HepG2 (cell line): ENCODE measurements around the gene FAM89B. TPM values are rescaled to one million over a fixed set of nuclear protein-coding genes. Genes with fewer than 3 reads are reported as not detected.

ENCODE experiments used
- HES4 ChIP-seq: sonication (generic); formaldehyde crosslinking; IDR thresholded peaks from 2 replicates; pipeline ENCODE4 v1.9.0; 2021; ENCODE audit warnings: mild to moderate bottlenecking, missing genetic modification reagents, borderline replicate concordance
- KAT7 ChIP-seq: IDR thresholded peaks from 2 replicates; pipeline ENCODE4 v1.6.1; 2018; ENCODE audit warnings: borderline replicate concordance, missing compliant biosample characterization
- KIAA2018 ChIP-seq: sonication (generic); formaldehyde crosslinking; IDR thresholded peaks from 2 replicates; pipeline ENCODE4 v1.5.0; 2020; ENCODE audit warnings: mild to moderate bottlenecking, missing genetic modification reagents, borderline replicate concordance
- KLF12 ChIP-seq: sonication (generic); formaldehyde crosslinking; IDR thresholded peaks from 2 replicates; pipeline ENCODE4 v1.4.0; 2020; ENCODE audit warnings: missing genetic modification reagents, borderline replicate concordance
- KMT2A ChIP-seq: sonication (generic); formaldehyde crosslinking; IDR thresholded peaks from 2 replicates; pipeline ENCODE4 v1.4.0; 2020; ENCODE audit warnings: missing genetic modification reagents
- MIER2 ChIP-seq: IDR thresholded peaks from 2 replicates; pipeline ENCODE4 v1.6.1; 2016; ENCODE audit warnings: missing biosample characterization, missing genetic modification reagents
- MXI1 ChIP-seq: IDR thresholded peaks from 3 replicates; pipeline ENCODE4 v1.6.1; 2012; ENCODE audit warnings: low read depth, low read length, inconsistent platforms, borderline replicate concordance
- NFATC3 ChIP-seq: sonication (generic); formaldehyde crosslinking; IDR thresholded peaks from 2 replicates; pipeline ENCODE4 v1.5.1; 2020; ENCODE audit warnings: mild to moderate bottlenecking, missing genetic modification reagents
- POGZ ChIP-seq: sonication (generic); formaldehyde crosslinking; IDR thresholded peaks from 2 replicates; pipeline ENCODE4 v1.4.0; 2020; ENCODE audit warnings: mild to moderate bottlenecking, missing genetic modification reagents
- RFX1 ChIP-seq: fragments of 450-650 bp; IDR thresholded peaks from 2 replicates; pipeline ENCODE4 v1.6.1; 2017
- RNF219 ChIP-seq: sonication (generic); formaldehyde crosslinking; IDR thresholded peaks from 2 replicates; pipeline ENCODE4 v1.5.0; 2020; ENCODE audit warnings: mild to moderate bottlenecking, missing genetic modification reagents
- SNAI1 ChIP-seq: sonication (generic); formaldehyde crosslinking; IDR thresholded peaks from 2 replicates; pipeline ENCODE4 v1.5.0; 2020; ENCODE audit warnings: mild to moderate bottlenecking, missing genetic modification reagents, borderline replicate concordance
- TFAP4 ChIP-seq: sonication (generic); IDR thresholded peaks from 2 replicates; pipeline ENCODE4 v1.6.1; 2016; ENCODE audit warnings: low read depth, borderline replicate concordance
- ZMAT3 ChIP-seq: sonication (generic); formaldehyde crosslinking; conservative IDR thresholded peaks from 2 replicates; pipeline ENCODE4 v1.7.0; 2021; ENCODE audit warnings: missing genetic modification reagents
- ZNF234 ChIP-seq: sonication (generic); formaldehyde crosslinking; conservative IDR thresholded peaks from 2 replicates; pipeline ENCODE4 v1.5.1; 2020; ENCODE audit warnings: mild to moderate bottlenecking, missing genetic modification reagents
- ZNF362 ChIP-seq: sonication (generic); formaldehyde crosslinking; IDR thresholded peaks from 2 replicates; pipeline ENCODE4 v1.4.0; 2020; ENCODE audit warnings: missing genetic modification reagents, mild to moderate bottlenecking, borderline replicate concordance
- ZNF570 ChIP-seq: sonication (generic); formaldehyde crosslinking; IDR thresholded peaks from 2 replicates; pipeline ENCODE4 v1.4.0; 2020; ENCODE audit warnings: mild to moderate bottlenecking, missing genetic modification reagents, borderline replicate concordance
- ZNF878 ChIP-seq: sonication (generic); formaldehyde crosslinking; IDR thresholded peaks from 2 replicates; pipeline ENCODE4 v1.8.1; 2023; ENCODE audit warnings: mild to moderate bottlenecking, missing genetic modification reagents, moderate library complexity
- ZSCAN21 ChIP-seq: sonication (generic); formaldehyde crosslinking; IDR thresholded peaks from 2 replicates; pipeline ENCODE4 v1.8.0; 2022; ENCODE audit warnings: mild to moderate bottlenecking, missing genetic modification reagents, moderate library complexity, borderline replicate concordance
- polyA plus RNA-seq, 8 experiments: library from polyadenylated mRNA; depleted of rRNA in 3 of 8; stranded (reverse) in 7 of 8; unstranded in 1 of 8; fragments of >200 nt; fragmentation: Illumina TruSeq in 4 of 8; extraction: Trizol in 4 of 8; gene quantifications; 2 replicates each; pipeline versions ENCODE4 v1.2.1 to v1.2.3, GENCODE V29; 2011 to 2016; ENCODE audit warnings: low read depth in 4 of 8, missing spikeins in 1 of 8, mixed read lengths in 1 of 8; ENCODE audit not compliant: insufficient read depth in 1 of 8
- total RNA-seq, 5 experiments: library from RNA; depleted of rRNA; stranded (reverse); fragments of >200 nt; fragmentation: Illumina TruSeq; extraction: Trizol; gene quantifications; 2 replicates each; pipeline ENCODE4 v1.2.3, GENCODE V29; 2016; ENCODE audit warnings: low read depth in 1 of 5

FAM89B gene
- total and polyA plus RNA-seq, 2 of the 13 experiments (the other 11 are each of a cell fraction or from before 2014, with no cell fraction given): 5.7 to 8.0 TPM

DNA sequence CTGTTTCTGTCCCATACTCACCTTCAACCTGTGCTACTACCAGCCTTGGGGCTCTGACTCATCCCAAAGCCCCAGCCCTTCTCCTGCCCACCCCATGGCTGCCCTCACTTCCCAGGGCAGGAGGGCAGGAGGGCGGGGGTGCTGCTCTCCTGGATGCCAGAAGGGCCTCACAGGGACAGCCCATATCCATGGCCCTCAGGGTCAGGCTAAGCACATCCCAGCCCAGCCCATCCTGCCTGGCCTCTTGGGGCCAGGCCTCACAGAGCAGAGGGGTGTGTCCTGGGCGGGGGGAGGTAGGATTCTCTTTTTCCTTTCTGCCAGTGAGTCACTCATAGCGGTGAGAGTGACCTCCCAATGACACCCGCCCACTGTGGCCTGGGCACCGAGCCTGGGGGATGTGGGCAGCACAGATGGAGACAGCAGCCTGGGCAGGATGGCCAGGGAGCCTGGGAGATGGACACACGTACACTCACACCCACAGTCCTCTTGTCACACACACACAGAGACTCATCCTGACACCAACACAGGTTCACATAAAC is 16.6 kb upstream of the FAM89B start (continued):
- TF ChIP-seq KIAA2018 (CRISPR knock-in tag): no peak
- no peak for TF ChIP-seq KAT7 (CRISPR knock-in tag)
- no peak for TF ChIP-seq ZNF570 (CRISPR knock-in tag)
- no peak for TF ChIP-seq ZNF234
- no peak for TF ChIP-seq ZMAT3 (CRISPR knock-in tag)
- no peak for TF ChIP-seq MXI1
- no peak for TF ChIP-seq POGZ (CRISPR knock-in tag)
- no peak for TF ChIP-seq ZNF362 (CRISPR knock-in tag)
- 0 out of 2 replicates have a peak, but pooled peaks have one; percentile 34 for TF ChIP-seq MIER2 (CRISPR knock-in tag)
- TF ChIP-seq RFX1: no peak
- no peak for TF ChIP-seq NFATC3
- no peak for TF ChIP-seq RNF219 (CRISPR knock-in tag)
- no peak for TF ChIP-seq KMT2A (CRISPR knock-in tag)
- TF ChIP-seq ZSCAN21: no peak
- no peak for TF ChIP-seq ZNF878 (CRISPR knock-in tag)
- peak; percentile 42; the same call in 1 of the 2 replicates for TF ChIP-seq TFAP4
- TF ChIP-seq HES4: no peak
- TF ChIP-seq SNAI1: no peak
- TF ChIP-seq KLF12 (CRISPR knock-in tag): no peak
